ENCODE results near the gene ADGRG2.

The ADGRG2 gene

GRCh38 chrX:19121898-19122640, at the start of gene ADGRG2:
Gene ADGRG2 (minus strand): TSS chrX:19122468. CDS start chrX:19068834, 53,634 bp downstream.
- no peak for ATAC-seq
- no peaks in the 10 kb centered on the region for H3K4me1 Mint-ChIP-seq
- peaks cover 40% of the 10 kb centered on the region for H3K27me3 Mint-ChIP-seq
- peak within 1 kb of the TSS; percentile 48 to 49 for H3K4me3 Mint-ChIP-seq
- no peaks in the 10 kb centered on the region for H3K9me3 Mint-ChIP-seq
- no peak for DNase-seq
- no peak within 1 kb of the TSS for H3K27ac Mint-ChIP-seq

- Mint-ChIP-seq H3K4me3 (no peak overlapping the region), H3K9me3 (no peaks in the 10 kb centered on the region), H3K27me3 (no peaks in the 10 kb centered on the region), H3K4me1 (no peaks in the 10 kb centered on the region), H3K27ac (no peak overlapping the region)
- DNase-seq (no peak), ATAC-seq (no peak)
Observed at GRCh38 chrX:19168609-19169008, 46.3 kb upstream of the ADGRG2 start.

- ATAC-seq (no peak), DNase-seq (no peak)
- H3K4me3 Mint-ChIP-seq = no peak overlapping the region
- no peaks in the 10 kb centered on the region for H3K27me3 Mint-ChIP-seq
- no peaks in the 10 kb centered on the region for H3K9me3 Mint-ChIP-seq
- H3K4me1 Mint-ChIP-seq = no peaks in the 10 kb centered on the region
- H3K27ac Mint-ChIP-seq = no peak overlapping the region
Observed at GRCh38 chrX:19162851-19163250, 40.6 kb upstream of the ADGRG2 start.

- H3K4me1 Mint-ChIP-seq = no peaks in the 10 kb centered on the region
- H3K27me3 Mint-ChIP-seq = peaks cover 13% of the 10 kb centered on the region
- DNase-seq (no peak), ATAC-seq (no peak)
- no peak overlapping the region for H3K4me3 Mint-ChIP-seq
- peaks cover 0 to 5% of the 10 kb centered on the region in 2 donors for H3K9me3 Mint-ChIP-seq
- no peak overlapping the region for H3K27ac Mint-ChIP-seq
Observed at GRCh38 chrX:19156186-19156585, 33.9 kb upstream of the ADGRG2 start.

GRCh38 chrX:19152762-19153161, 30.5 kb upstream of the ADGRG2 start:
- DNase-seq = no peak
- H3K9me3 Mint-ChIP-seq = peaks cover 0 to 5% of the 10 kb centered on the region in 2 donors
- ATAC-seq = no peak

GRCh38 chrX:19137067-19137466, 14.8 kb upstream of the ADGRG2 start:
- ATAC-seq = no peak
- H3K27me3 Mint-ChIP-seq = no peaks in the 10 kb centered on the region
- no peaks in the 10 kb centered on the region for H3K9me3 Mint-ChIP-seq
- H3K27ac Mint-ChIP-seq = no peak overlapping the region
- no peak overlapping the region for H3K4me3 Mint-ChIP-seq
- DNase-seq = no peak
- no peaks in the 10 kb centered on the region for H3K4me1 Mint-ChIP-seq

More at GRCh38 chrX:19152762-19153161, 30.5 kb upstream of the ADGRG2 start:
- H3K4me1 Mint-ChIP-seq = no peaks in the 10 kb centered on the region
- H3K4me3 Mint-ChIP-seq = no peak overlapping the region
- H3K27me3 Mint-ChIP-seq = peaks cover 16% of the 10 kb centered on the region
- H3K27ac Mint-ChIP-seq = no peak overlapping the region

- Mint-ChIP-seq H3K27ac (no peak overlapping the region), H3K4me1 (no peaks in the 10 kb centered on the region), H3K27me3 (no peaks in the 10 kb centered on the region), H3K9me3 (no peaks in the 10 kb centered on the region), H3K4me3 (no peak overlapping the region)
- ATAC-seq = no peak
- DNase-seq = no peak
Observed at GRCh38 chrX:19133784-19134183, 11.5 kb upstream of the ADGRG2 start.

GRCh38 chrX:19133231-19133630, 11.0 kb upstream of the ADGRG2 start:
- no peaks in the 10 kb centered on the region for H3K27me3 Mint-ChIP-seq
- no peak for ATAC-seq
- DNase-seq = no peak
- H3K4me1 Mint-ChIP-seq = no peaks in the 10 kb centered on the region
- H3K4me3 Mint-ChIP-seq = no peak overlapping the region
- no peak overlapping the region for H3K27ac Mint-ChIP-seq
- no peaks in the 10 kb centered on the region for H3K9me3 Mint-ChIP-seq

- no peaks in the 10 kb centered on the region for H3K27me3 Mint-ChIP-seq
- no peaks in the 10 kb centered on the region for H3K9me3 Mint-ChIP-seq
- no peak overlapping the region for H3K4me3 Mint-ChIP-seq
- ATAC-seq (no peak), DNase-seq (no peak)
- H3K4me1 Mint-ChIP-seq = no peaks in the 10 kb centered on the region
- H3K27ac Mint-ChIP-seq = no peak overlapping the region
Observed at GRCh38 chrX:19130628-19131027, 8.4 kb upstream of the ADGRG2 start.

GRCh38 chrX:19129694-19130093, 7.4 kb upstream of the ADGRG2 start:
- no peak overlapping the region for H3K4me3 Mint-ChIP-seq
- H3K9me3 Mint-ChIP-seq = no peaks in the 10 kb centered on the region
- no peak overlapping the region for H3K27ac Mint-ChIP-seq
- ATAC-seq (no peak), DNase-seq (no peak)
- peaks cover 7% of the 10 kb centered on the region for H3K27me3 Mint-ChIP-seq
- H3K4me1 Mint-ChIP-seq = no peaks in the 10 kb centered on the region

- H3K27ac Mint-ChIP-seq = no peak overlapping the region
- no peaks in the 10 kb centered on the region for H3K4me1 Mint-ChIP-seq
- no peaks in the 10 kb centered on the region for H3K9me3 Mint-ChIP-seq
- H3K27me3 Mint-ChIP-seq = peaks cover 16% of the 10 kb centered on the region
- ATAC-seq (no peak), DNase-seq (no peak)
- H3K4me3 Mint-ChIP-seq = no peak overlapping the region
Observed at GRCh38 chrX:19127649-19128168, 5.4 kb upstream of the ADGRG2 start.

- Mint-ChIP-seq H3K4me3 (peak overlapping the region; percentile 48 to 49), H3K4me1 (no peaks in the 10 kb centered on the region), H3K27ac (no peak overlapping the region), H3K27me3 (peaks cover 40% of the 10 kb centered on the region), H3K9me3 (no peaks in the 10 kb centered on the region)
- DNase-seq (no peak), ATAC-seq (no peak)
Observed at GRCh38 chrX:19122641-19123009, 357 bp upstream of the ADGRG2 start.

GRCh38 chrX:19121466-19121865, 802 bp downstream of the ADGRG2 start:
- Mint-ChIP-seq H3K27me3 (peaks cover 40% of the 10 kb centered on the region), H3K4me3 (no peak overlapping the region), H3K27ac (no peak overlapping the region), H3K4me1 (no peaks in the 10 kb centered on the region), H3K9me3 (no peaks in the 10 kb centered on the region)
- DNase-seq = no peak
- no peak for ATAC-seq

- Mint-ChIP-seq H3K27me3 (peaks cover 40% of the 10 kb centered on the region), H3K4me3 (no peak overlapping the region), H3K4me1 (no peaks in the 10 kb centered on the region), H3K27ac (peak overlapping the region in 1 of 2 donors; percentile 36), H3K9me3 (no peaks in the 10 kb centered on the region)
- no peak for ATAC-seq
- DNase-seq = no peak
Observed at GRCh38 chrX:19110642-19111041, 11.6 kb downstream of the ADGRG2 start.

- Mint-ChIP-seq H3K27me3 (peaks cover 40% of the 10 kb centered on the region), H3K9me3 (no peaks in the 10 kb centered on the region), H3K27ac (no peak overlapping the region), H3K4me3 (no peak overlapping the region), H3K4me1 (no peaks in the 10 kb centered on the region)
- ATAC-seq = no peak
- no peak for DNase-seq
Observed at GRCh38 chrX:19107035-19107434, 15.2 kb downstream of the ADGRG2 start.

- DNase-seq (no peak), ATAC-seq (no peak)
- H3K4me1 Mint-ChIP-seq = no peaks in the 10 kb centered on the region
- no peak overlapping the region for H3K4me3 Mint-ChIP-seq
- H3K9me3 Mint-ChIP-seq = no peaks in the 10 kb centered on the region
- H3K27me3 Mint-ChIP-seq = no peaks in the 10 kb centered on the region
- no peak overlapping the region for H3K27ac Mint-ChIP-seq
Observed at GRCh38 chrX:19100586-19100985, 21.7 kb downstream of the ADGRG2 start.
